Smooth muscle cell of the umbilical artery (primary cell): ENCODE data around the gene ECSCR. TPM values are rescaled to one million over a fixed set of nuclear protein-coding genes. Genes with fewer than 3 reads are reported as not detected.

Source experiments
- total RNA-seq: library from RNA; depleted of rRNA; stranded (reverse); fragments of >200 nt; gene quantifications from 2 replicates; pipeline ENCODE4 v1.2.3, GENCODE V29; 2014

ECSCR gene
- total RNA-seq, result 0.30 and 0.74 TPM in 2 replicates

GRCh38 chr5:139462586-139463276, at the start of gene ECSCR:
TSS of gene ECSCR (minus strand) at chr5:139462743. CDS start at chr5:139462670, 73 bp downstream.

GRCh38 chr5:139482050-139482889, 19.7 kb upstream of the ECSCR start, which contains the start of gene STING1:
TSS of gene STING1 (minus strand) at chr5:139482758. CDS start at chr5:139481704, 1,054 bp downstream.

GRCh38 chr5:139470821-139471300, 8.3 kb upstream of the ECSCR start, which contains the start of gene SMIM33:
TSS of gene SMIM33 (plus strand) at chr5:139471004. CDS start at chr5:139471122, 118 bp downstream.

GRCh38 chr5:139439013-139439903, 23.3 kb downstream of the ECSCR start, which contains the start of gene DNAJC18:
TSS of gene DNAJC18 (minus strand) at chr5:139439525. CDS start at chr5:139439445, 80 bp downstream.

GRCh38 chr5:139403787-139404483, 58.6 kb downstream of the ECSCR start, which contains the start of gene SPATA24:
TSS of gene SPATA24 (minus strand) at chr5:139404089. CDS start at chr5:139404060, 29 bp downstream.

Other genes starting within 250 kb of the ECSCR start
- 232 and 333 TPM in 2 replicates for gene MATR3, start 169.0 kb downstream of the ECSCR start, total RNA-seq
- 56.3 and 60.0 TPM in 2 replicates for gene PAIP2, start 120.9 kb downstream of the ECSCR start, total RNA-seq
- gene SLC23A1, start 79.4 kb downstream of the ECSCR start, total RNA-seq, result not detected in 2 replicates
- not detected in 2 replicates for gene MZB1, start 72.8 kb downstream of the ECSCR start, total RNA-seq
- 0.59 and 0.78 TPM in 2 replicates for gene PROB1, start 67.6 kb downstream of the ECSCR start, total RNA-seq
- gene SPATA24, start 58.7 kb downstream of the ECSCR start, total RNA-seq, result 2.3 and 4.2 TPM in 2 replicates
- 12.5 and 13.4 TPM in 2 replicates for gene DNAJC18, start 23.2 kb downstream of the ECSCR start, total RNA-seq
- gene SMIM33, start 8.3 kb upstream of the ECSCR start, total RNA-seq, result not detected in 2 replicates
- 12.5 and 14.2 TPM in 2 replicates for gene STING1, start 20.0 kb upstream of the ECSCR start, total RNA-seq
- 42.2 and 52.9 TPM in 2 replicates for gene UBE2D2, start 98.6 kb upstream of the ECSCR start, total RNA-seq
- 42.9 and 63.5 TPM in 2 replicates for gene CXXC5, start 185.6 kb upstream of the ECSCR start, total RNA-seq